Activated naive CD4-positive, alpha-beta T cell treated with anti-CD3 and anti-CD28 coated beads for 36 hours (primary cell): ENCODE data around the gene IGFN1. TPM values are rescaled to one million over a fixed set of nuclear protein-coding genes. Genes with fewer than 3 reads are reported as not detected.
"Not testable (repeated sequence)": the region's sequence is repeated elsewhere in the genome, so short reads cannot be mapped to it uniquely, and the experiment has no call there.

Experiments used
- CTCF ChIA-PET: fragments of 350-600 bp; sonication (Branson Sonifier 250); formaldehyde crosslinking; loops from one replicate; lab custom pipeline; 2021; ENCODE audit warnings: antibody characterized with exemption; lab: Charles Lee
- DNase-seq: peaks from one replicate; pipeline ENCODE4 v3.0.0-alpha.2; 2020
- H3K27ac Mint-ChIP-seq: one replicate; pipeline ENCODE4 v1.8.0; 2021; ENCODE audit warnings: mild to moderate bottlenecking, mixed read lengths
- H3K27me3 Mint-ChIP-seq: one replicate; pipeline ENCODE4 v1.8.0; 2021; ENCODE audit warnings: low read depth, mixed read lengths
- H3K36me3 Mint-ChIP-seq: one replicate; pipeline ENCODE4 v1.8.0; 2021; ENCODE audit warnings: low read depth, mixed read lengths
- H3K4me1 Mint-ChIP-seq: one replicate; pipeline ENCODE4 v1.8.0; 2021; ENCODE audit warnings: low read depth, mixed read lengths
- H3K4me3 Mint-ChIP-seq: one replicate; pipeline ENCODE4 v1.8.0; 2021; ENCODE audit warnings: mild to moderate bottlenecking, moderate library complexity, mixed read lengths
- H3K9me3 Mint-ChIP-seq: one replicate; pipeline ENCODE4 v1.8.0; 2021; ENCODE audit warnings: mixed read lengths
- intact Hi-C: fragments of 100-400 bp; cut with micrococcal nuclease; formaldehyde crosslinking; loops from one replicate; pipeline ENCODE4 v1.15.1; 2023
- total RNA-seq, 2 experiments: library from RNA; stranded (reverse); gene quantifications; one replicate each; pipeline ENCODE4 v1.2.3, GENCODE V29; 2021

IGFN1 gene
- total RNA-seq, 2 experiments from 2014 or later, result not detected

GRCh38 chr1:201147396-201148015 lies 43.1 kb upstream of the IGFN1 start:
- intact Hi-C loops, result no loop called here
- Mint-ChIP-seq H3K9me3 (no peaks in the 10 kb centered on the region), H3K27ac (no peak overlapping the region), H3K4me1 (peaks cover 3% of the 10 kb centered on the region), H3K27me3 (no peaks in the 10 kb centered on the region), H3K4me3 (no peak overlapping the region), H3K36me3 (peaks cover 7% of the 10 kb centered on the region)
- CTCF ChIA-PET, result interaction anchor here (1.3 to 5.1 kb wide), 3 partner anchors 12 to 75 kb away, joined by 3 to 23 read pairs (median 5); no protein-coding TSS in a partner anchor
- DNase-seq, result no peak

- CTCF ChIA-PET, result interaction anchor here (1.0 to 5.1 kb wide), 12 partner anchors 9 to 106 kb away, joined by 3 to 23 read pairs (median 4); no protein-coding TSS in a partner anchor
- intact Hi-C loops, result loop anchor here (1.0 kb wide), 2 partner anchors 36 to 74 kb away; no protein-coding TSS in a partner anchor
- no peak for DNase-seq
- peaks cover 4% of the 10 kb centered on the region for H3K36me3 Mint-ChIP-seq
- H3K4me3 Mint-ChIP-seq, result no peak overlapping the region
- H3K4me1 Mint-ChIP-seq, result peaks cover 13% of the 10 kb centered on the region
- H3K9me3 Mint-ChIP-seq, result no peaks in the 10 kb centered on the region
- H3K27ac Mint-ChIP-seq, result no peak overlapping the region
- no peaks in the 10 kb centered on the region for H3K27me3 Mint-ChIP-seq
These were observed 41.2 kb upstream of the IGFN1 start for GRCh38 chr1:201149400-201149799.

DNA sequence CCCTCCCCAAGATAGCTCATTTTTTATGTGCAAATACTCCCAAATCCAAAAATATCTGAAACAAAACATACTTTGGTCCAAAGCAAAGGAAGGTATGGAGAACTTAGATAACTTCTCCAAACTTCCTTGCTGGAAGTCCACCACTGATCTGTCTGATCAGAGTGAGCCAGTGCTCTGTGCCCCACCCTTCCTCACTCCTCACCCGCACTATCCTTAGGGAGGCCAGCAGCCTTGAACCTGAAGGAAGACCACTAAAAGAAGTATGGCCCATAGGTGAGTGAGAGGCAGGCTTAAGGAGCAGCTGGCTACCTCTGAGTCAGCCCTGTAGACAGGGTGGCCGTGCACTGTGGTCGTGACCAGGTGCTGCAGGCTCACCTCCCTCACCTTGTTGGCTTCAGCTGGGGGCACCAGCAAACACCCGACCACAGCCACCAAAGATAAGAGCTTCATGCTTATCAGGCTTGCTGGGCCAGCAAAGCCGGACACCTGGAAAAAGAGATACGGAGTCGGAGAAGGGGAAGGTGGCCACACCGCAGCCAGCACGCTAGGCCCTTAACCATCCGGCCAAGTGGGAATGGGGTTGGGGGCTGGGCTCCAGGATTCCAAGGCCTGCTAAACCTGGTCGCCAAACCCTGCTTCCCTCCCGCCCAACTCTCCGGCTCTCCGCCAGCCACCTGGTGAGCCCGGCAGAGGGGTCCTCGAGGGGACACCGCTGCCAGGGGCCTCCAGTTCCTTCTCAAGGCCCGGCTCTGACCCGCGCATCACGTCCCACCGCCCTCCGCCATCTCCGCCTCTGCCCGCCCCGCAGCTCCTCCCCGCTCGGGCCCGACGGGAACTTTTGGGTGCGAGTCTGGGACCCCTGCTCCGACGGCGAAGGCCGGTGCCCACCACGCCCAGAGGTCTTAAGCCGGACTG lies 36.9 kb upstream of the IGFN1 start:
- DNase-seq, result no peak
- Mint-ChIP-seq H3K4me1 (peaks cover 19% of the 10 kb centered on the region), H3K4me3 (peak overlapping the region; percentile 80), H3K36me3 (peaks cover 4% of the 10 kb centered on the region), H3K9me3 (no peaks in the 10 kb centered on the region), H3K27me3 (no peaks in the 10 kb centered on the region), H3K27ac (peak overlapping the region; percentile 73)
- CTCF ChIA-PET, result interaction anchor here (0.6 to 2.2 kb wide), 7 partner anchors 12 to 219 kb away, joined by 3 to 5 read pairs (median 3); no protein-coding TSS in a partner anchor
- intact Hi-C loops, result loop anchor here (1.0 kb wide), 2 partner anchors 17 to 70 kb away; no protein-coding TSS in a partner anchor

DNA sequence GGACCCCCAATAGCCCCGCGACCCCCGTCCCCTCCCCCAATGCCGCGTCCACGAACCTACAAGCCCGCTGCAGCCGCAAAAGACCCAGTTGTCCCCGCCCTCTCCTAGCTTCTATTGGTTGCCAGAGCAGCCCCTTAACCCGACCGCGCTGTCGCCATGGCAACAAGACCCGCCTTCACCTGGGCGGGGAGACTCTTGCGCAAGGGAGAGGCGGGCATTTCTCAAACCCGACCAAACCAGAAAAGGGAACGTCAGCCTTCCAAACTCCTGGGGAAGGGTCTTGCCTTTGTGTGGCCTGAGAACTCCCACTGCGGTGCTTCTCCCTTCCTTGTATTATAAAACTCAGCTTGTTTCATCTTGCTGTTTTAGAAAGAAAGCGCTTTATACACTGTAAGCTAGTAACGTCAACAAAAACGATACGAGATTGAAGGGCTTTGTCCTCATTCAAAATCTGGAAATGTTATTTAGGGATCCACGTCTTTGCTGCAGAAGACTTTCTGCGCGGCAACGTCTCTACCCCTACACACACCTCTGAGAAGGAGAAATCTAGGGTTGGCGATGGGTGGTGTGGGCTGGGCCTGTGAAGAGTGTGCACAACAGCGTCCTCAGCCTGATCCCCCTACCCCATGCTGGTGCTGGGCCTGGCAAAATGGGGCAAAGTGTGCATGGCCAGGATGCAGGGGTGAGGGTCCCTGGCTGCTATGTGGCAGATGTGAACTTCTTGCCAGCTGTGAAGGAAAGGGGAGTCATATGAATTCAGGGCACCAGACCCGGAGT lies 36.0 kb upstream of the IGFN1 start, which contains the start of gene TMEM9:
Gene TMEM9 (minus strand): TSS at position 86 of the 777 bp plus-strand sequence. CDS start 551 bp downstream, outside the sequence.
- Mint-ChIP-seq H3K27me3 (no peaks in the 10 kb centered on the region), H3K4me3 (peak within 1 kb of the TSS; percentile 80), H3K36me3 (no peaks in the 10 kb centered on the region), H3K27ac (peak within 1 kb of the TSS; percentile 73), H3K9me3 (no peaks in the 10 kb centered on the region), H3K4me1 (peaks cover 19% of the 10 kb centered on the region)
- intact Hi-C loops, result loop anchor here (1.0 kb wide), 2 partner anchors 16 to 69 kb away; no protein-coding TSS in a partner anchor
- CTCF ChIA-PET, result interaction anchor here (0.6 to 2.2 kb wide), 4 partner anchors 16 to 218 kb away, joined by 3 to 5 read pairs (median 4); no protein-coding TSS in a partner anchor
- DNase-seq, result peak; percentile 99

DNA sequence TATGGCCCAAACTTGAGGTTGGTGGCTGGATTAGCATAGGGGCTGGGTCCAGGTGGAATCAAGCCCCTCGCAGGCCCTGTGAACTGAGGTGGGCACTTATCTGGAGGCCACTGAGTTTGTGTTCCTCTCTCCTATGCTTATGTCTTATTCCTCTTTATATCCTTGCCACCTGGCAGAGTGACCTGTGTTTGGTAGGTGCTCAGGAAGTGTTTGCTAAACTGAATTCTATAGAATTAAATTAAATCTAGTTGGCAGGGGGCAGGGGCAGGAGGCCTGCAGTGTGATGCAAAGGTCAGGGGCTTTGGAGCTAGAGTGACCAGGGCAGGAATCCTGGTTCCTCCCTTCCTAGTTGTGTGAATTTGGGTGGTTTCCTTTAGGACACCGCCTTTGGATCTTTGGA lies 35.3 kb upstream of the IGFN1 start:
- no peaks in the 10 kb centered on the region for H3K9me3 Mint-ChIP-seq
- H3K36me3 Mint-ChIP-seq, result no peaks in the 10 kb centered on the region
- H3K27me3 Mint-ChIP-seq, result no peaks in the 10 kb centered on the region
- CTCF ChIA-PET, result interaction anchor here (2.2 kb wide), 1 partner anchor 15 kb away, joined by 5 read pairs; no protein-coding TSS in a partner anchor
- no peak overlapping the region for H3K27ac Mint-ChIP-seq
- no peak overlapping the region for H3K4me3 Mint-ChIP-seq
- intact Hi-C loops, result no loop called here
- H3K4me1 Mint-ChIP-seq, result peaks cover 19% of the 10 kb centered on the region
- no peak for DNase-seq

DNA sequence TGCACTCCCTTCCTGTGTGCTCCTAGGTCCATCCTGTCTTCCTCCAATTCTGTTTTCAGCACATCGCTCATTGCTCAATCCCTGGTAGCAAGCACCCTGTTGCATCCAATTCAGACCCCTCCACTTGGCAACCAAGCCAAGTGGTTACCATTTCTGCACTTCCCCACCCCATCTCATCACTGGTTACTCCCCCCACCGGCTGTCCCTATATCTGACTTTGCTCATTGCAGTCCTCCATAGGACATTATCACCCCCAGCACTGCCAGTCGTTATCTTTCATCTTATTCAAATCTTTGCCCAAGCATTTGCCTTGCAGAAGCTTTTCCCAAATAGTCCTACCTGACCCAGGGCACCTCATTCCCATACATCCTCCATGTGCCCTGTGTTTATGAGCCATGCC lies 34.3 kb upstream of the IGFN1 start:
- intact Hi-C loops, result no loop called here
- H3K36me3 Mint-ChIP-seq, result no peaks in the 10 kb centered on the region
- CTCF ChIA-PET, result interaction anchor here (0.8 to 2.2 kb wide), 2 partner anchors 14 to 70 kb away, joined by 3 to 5 read pairs; no protein-coding TSS in a partner anchor
- DNase-seq, result no peak
- H3K9me3 Mint-ChIP-seq, result no peaks in the 10 kb centered on the region
- H3K27me3 Mint-ChIP-seq, result no peaks in the 10 kb centered on the region
- no peak overlapping the region for H3K4me3 Mint-ChIP-seq
- H3K27ac Mint-ChIP-seq, result no peak overlapping the region
- H3K4me1 Mint-ChIP-seq, result peaks cover 19% of the 10 kb centered on the region

DNA sequence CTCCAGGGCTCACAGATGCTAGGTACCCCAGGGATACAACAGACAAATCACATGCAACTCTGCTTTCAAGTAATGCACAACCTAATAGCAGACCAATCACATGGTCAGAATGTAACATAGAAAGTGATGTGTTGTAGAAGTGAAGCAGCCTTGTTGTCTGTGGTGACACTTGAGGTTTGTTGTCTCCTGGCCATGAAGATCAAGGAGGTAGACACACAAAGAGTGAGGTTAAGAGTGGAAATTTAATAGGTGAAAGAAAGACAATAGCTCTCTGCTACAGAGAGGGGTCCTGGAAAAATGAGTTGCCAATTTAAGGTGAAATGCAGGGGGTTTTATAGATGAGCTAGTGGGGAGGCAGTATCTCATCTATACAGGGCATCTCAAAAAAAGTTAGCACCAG lies 33.8 kb upstream of the IGFN1 start:
- Mint-ChIP-seq H3K4me3 (no peak overlapping the region), H3K36me3 (no peaks in the 10 kb centered on the region), H3K4me1 (peaks cover 19% of the 10 kb centered on the region), H3K9me3 (no peaks in the 10 kb centered on the region), H3K27me3 (no peaks in the 10 kb centered on the region), H3K27ac (no peak overlapping the region)
- no peak for DNase-seq
- CTCF ChIA-PET, result no interaction called here
- intact Hi-C loops, result no loop called here

- Mint-ChIP-seq H3K27ac (no peak overlapping the region), H3K4me3 (no peak overlapping the region), H3K36me3 (no peaks in the 10 kb centered on the region), H3K4me1 (peaks cover 12% of the 10 kb centered on the region), H3K9me3 (no peaks in the 10 kb centered on the region), H3K27me3 (no peaks in the 10 kb centered on the region)
- intact Hi-C loops, result no loop called here
- CTCF ChIA-PET, result interaction anchor here (0.9 kb wide), 1 partner anchor 65 kb away, joined by 4 read pairs; no protein-coding TSS in a partner anchor
- no peak for DNase-seq
These were observed 32.7 kb upstream of the IGFN1 start for GRCh38 chr1:201157949-201158348.

- H3K4me3 Mint-ChIP-seq, DNase-seq, H3K4me1 Mint-ChIP-seq, H3K27me3 Mint-ChIP-seq, H3K9me3 Mint-ChIP-seq, intact Hi-C loops, H3K27ac Mint-ChIP-seq, H3K36me3 Mint-ChIP-seq: not testable (repeated sequence)
- CTCF ChIA-PET, result interaction anchor here (0.9 kb wide), 1 partner anchor 14 kb away, joined by 3 read pairs; no protein-coding TSS in a partner anchor
These were observed 27.6 kb upstream of the IGFN1 start for GRCh38 chr1:201163036-201163435.

GRCh38 chr1:201163707-201164106 lies 26.9 kb upstream of the IGFN1 start:
- intact Hi-C loops, result no loop called here
- Mint-ChIP-seq H3K4me1 (no peaks in the 10 kb centered on the region), H3K27me3 (no peaks in the 10 kb centered on the region), H3K9me3 (no peaks in the 10 kb centered on the region), H3K27ac (no peak overlapping the region), H3K36me3 (no peaks in the 10 kb centered on the region), H3K4me3 (no peak overlapping the region)
- CTCF ChIA-PET, result no interaction called here
- DNase-seq, result no peak

GRCh38 chr1:201164645-201165044 lies 26.0 kb upstream of the IGFN1 start:
- CTCF ChIA-PET, result no interaction called here
- Mint-ChIP-seq H3K36me3 (no peaks in the 10 kb centered on the region), H3K9me3 (no peaks in the 10 kb centered on the region), H3K27ac (no peak overlapping the region), H3K27me3 (no peaks in the 10 kb centered on the region), H3K4me1 (no peaks in the 10 kb centered on the region), H3K4me3 (no peak overlapping the region)
- no peak for DNase-seq
- intact Hi-C loops, result no loop called here
